Measurements from ENCODE around the gene PARD3B. TPM values are rescaled to one million over a fixed set of nuclear protein-coding genes. Genes with fewer than 3 reads are reported as not detected.

PARD3B gene
- total RNA-seq, 2 donors from 2014 or later, result 15.0 to 17.8 TPM

- intact Hi-C loops (cut with DNase I), result no loop called here
- Histone ChIP-seq H3K4me1 (no peaks in the 10 kb centered on the region), H3K27ac (no peak overlapping the region), H3K4me3 (no peak overlapping the region), H3K36me3 (replicated peaks in 1 of 2; ENCODE audit: insufficient read depth in 1 of 2, low read depth in 2 of 2) (no peaks in the 10 kb centered on the region), H3K9me3 (no peaks in the 10 kb centered on the region), H3K27me3 (no peaks in the 10 kb centered on the region)
- no peak for DNase-seq
- no peak for TF ChIP-seq POLR2A (IDR thresholded peaks at IDR 0.05)
- TF ChIP-seq, protein P1, sequence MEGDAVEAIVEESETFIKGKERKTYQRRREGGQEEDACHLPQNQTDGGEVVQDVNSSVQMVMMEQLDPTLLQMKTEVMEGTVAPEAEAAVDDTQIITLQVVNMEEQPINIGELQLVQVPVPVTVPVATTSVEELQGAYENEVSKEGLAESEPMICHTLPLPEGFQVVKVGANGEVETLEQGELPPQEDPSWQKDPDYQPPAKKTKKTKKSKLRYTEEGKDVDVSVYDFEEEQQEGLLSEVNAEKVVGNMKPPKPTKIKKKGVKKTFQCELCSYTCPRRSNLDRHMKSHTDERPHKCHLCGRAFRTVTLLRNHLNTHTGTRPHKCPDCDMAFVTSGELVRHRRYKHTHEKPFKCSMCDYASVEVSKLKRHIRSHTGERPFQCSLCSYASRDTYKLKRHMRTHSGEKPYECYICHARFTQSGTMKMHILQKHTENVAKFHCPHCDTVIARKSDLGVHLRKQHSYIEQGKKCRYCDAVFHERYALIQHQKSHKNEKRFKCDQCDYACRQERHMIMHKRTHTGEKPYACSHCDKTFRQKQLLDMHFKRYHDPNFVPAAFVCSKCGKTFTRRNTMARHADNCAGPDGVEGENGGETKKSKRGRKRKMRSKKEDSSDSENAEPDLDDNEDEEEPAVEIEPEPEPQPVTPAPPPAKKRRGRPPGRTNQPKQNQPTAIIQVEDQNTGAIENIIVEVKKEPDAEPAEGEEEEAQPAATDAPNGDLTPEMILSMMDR (IDR thresholded peaks at IDR 0.05), result no peak
- 43 to 51% methylated on average over 3 of the region's 3 CpGs for WGBS, 2 donors
- ATAC-seq, result no peak
Observed at GRCh38 chr2:204869132-204869823, 324.0 kb downstream of the PARD3B start.

- Histone ChIP-seq H3K4me3 (no peak overlapping the region), H3K27me3 (no peaks in the 10 kb centered on the region), H3K9me3 (no peaks in the 10 kb centered on the region), H3K27ac (no peak overlapping the region), H3K4me1 (no peaks in the 10 kb centered on the region), H3K36me3 (replicated peaks in 1 of 2; ENCODE audit: insufficient read depth in 1 of 2, low read depth in 2 of 2) (no peaks in the 10 kb centered on the region)
- WGBS, 2 donors, result 84 to 89% methylated on average over 2 of the region's 2 CpGs
- DNase-seq (no peak), ATAC-seq (no peak)
- TF ChIP-seq, protein P1 (IDR thresholded peaks at IDR 0.05), result no peak
- no peak for TF ChIP-seq POLR2A (IDR thresholded peaks at IDR 0.05)
- intact Hi-C loops (cut with DNase I), result no loop called here
Observed at GRCh38 chr2:204870053-204870452, 324.8 kb downstream of the PARD3B start.

DNA sequence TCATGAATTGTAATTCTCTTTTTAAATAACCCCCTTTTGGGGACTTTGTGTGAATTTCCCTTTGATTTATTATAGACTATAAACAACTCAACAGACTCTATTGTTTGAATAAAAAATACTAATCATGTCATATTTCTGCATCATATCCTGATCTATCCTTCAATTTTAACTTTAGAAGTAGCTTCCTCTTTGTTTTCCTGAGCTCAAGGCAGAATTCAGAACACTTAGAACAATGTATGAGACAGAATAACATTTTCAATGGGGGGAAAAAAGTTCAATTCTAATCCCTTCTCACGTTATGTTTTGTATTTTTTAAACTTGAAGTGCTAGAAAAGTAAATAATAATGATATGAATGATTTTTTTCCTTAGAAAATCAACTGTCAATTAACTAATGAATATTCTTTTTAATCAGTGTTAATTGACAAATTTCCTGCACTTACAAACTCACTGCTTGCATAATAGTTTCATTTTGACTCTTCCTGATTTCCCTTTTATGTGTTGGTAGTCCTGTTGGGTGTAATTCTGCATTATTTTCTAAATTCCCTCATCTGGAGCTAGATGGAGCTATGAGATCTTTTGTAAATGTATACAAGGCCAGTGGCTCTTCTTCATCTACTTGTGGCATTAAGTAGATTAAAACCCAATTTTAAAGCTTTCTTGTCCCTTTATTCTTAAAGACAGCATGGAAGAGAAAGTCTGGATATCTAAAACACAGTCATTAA lies 326.1 kb downstream of the PARD3B start:
- intact Hi-C loops (cut with DNase I), result no loop called here
- Histone ChIP-seq H3K27ac (no peak overlapping the region), H3K36me3 (replicated peaks in 1 of 2; ENCODE audit: insufficient read depth in 1 of 2, low read depth in 2 of 2) (no peaks in the 10 kb centered on the region), H3K4me1 (no peaks in the 10 kb centered on the region), H3K4me3 (no peak overlapping the region), H3K27me3 (no peaks in the 10 kb centered on the region), H3K9me3 (no peaks in the 10 kb centered on the region)
- TF ChIP-seq, protein P1 (IDR thresholded peaks at IDR 0.05), result peak in 3 of 7 experiments; percentile 10 to 20 (median 14)
- TF ChIP-seq POLR2A (IDR thresholded peaks at IDR 0.05), result no peak
- DNase-seq, result no peak
- 76 to 80% methylated on average over 1 of the region's 1 CpG for WGBS, 2 donors
- no peak for ATAC-seq

DNA sequence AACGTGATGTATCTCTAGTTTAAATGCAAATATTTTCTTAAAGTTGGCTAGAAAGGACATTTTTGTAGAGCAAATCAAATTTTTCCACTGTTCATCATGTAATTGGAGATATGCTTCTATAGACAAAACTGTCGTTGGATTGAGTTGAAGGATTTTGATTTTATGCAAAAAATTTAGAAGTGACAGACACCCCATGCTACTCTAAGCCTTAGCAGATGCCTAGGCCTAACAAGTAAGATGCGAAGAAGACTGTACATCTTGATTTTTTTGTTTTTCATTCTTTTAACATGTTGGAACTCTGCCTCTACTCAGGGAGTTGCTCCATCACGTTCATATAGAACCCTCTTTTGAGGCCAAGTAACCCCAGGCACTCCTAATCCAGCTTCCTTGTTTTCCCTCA lies 331.0 kb downstream of the PARD3B start:
- Histone ChIP-seq H3K36me3 (replicated peaks in 1 of 2; ENCODE audit: insufficient read depth in 1 of 2, low read depth in 2 of 2) (no peaks in the 10 kb centered on the region), H3K4me1 (no peaks in the 10 kb centered on the region), H3K27me3 (no peaks in the 10 kb centered on the region), H3K27ac (no peak overlapping the region), H3K4me3 (no peak overlapping the region), H3K9me3 (no peaks in the 10 kb centered on the region)
- 78 to 81% methylated on average over 4 of the region's 4 CpGs for WGBS, 2 donors
- intact Hi-C loops (cut with DNase I), result no loop called here
- DNase-seq (no peak), ATAC-seq (no peak)
- TF ChIP-seq, protein P1 (IDR thresholded peaks at IDR 0.05), result no peak
- TF ChIP-seq POLR2A (IDR thresholded peaks at IDR 0.05), result no peak
